ENCODE results near the gene MAN2A2.

The MAN2A2 gene

DNA sequence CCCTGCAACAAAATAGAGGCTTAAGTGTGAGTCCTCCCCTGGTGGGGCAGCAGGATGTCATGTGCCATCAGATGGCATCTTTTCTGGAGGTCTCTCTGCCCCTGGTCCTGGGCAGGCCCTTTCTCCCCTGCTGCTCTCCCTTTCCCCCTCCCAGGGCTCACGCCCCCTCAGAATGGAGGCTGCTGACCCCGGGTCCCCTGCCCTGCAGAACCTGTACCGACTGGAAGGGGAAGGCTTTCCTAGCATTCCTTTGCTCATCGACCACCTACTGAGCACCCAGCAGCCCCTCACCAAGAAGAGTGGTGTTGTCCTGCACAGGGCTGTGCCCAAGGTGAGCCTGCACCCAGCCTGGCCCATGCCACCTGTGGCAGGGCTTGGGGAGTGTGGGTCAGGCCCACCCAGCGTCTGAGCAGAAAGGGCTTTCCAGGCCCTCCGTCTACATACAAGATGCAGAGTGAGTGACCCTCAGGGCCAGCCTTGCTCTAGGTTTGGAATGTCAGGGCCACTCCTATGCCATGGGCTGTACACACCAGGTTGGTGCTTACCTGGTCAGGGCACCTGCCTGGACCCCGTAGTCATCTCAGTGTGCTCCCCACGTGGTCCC is 11.7 kb upstream of the MAN2A2 start:
- no peak for TF ChIP-seq EP300 (IDR thresholded peaks at IDR 0.05; ENCODE audit: borderline replicate concordance)
- TF ChIP-seq, protein P1, sequence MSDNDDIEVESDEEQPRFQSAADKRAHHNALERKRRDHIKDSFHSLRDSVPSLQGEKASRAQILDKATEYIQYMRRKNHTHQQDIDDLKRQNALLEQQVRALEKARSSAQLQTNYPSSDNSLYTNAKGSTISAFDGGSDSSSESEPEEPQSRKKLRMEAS (IDR thresholded peaks at IDR 0.05): no peak
- no peak for TF ChIP-seq CEBPB (IDR thresholded peaks at IDR 0.05)
- no peak for TF ChIP-seq CREB1 (IDR thresholded peaks at IDR 0.05; ENCODE audit: low read depth)
- TF ChIP-seq, protein P2, sequence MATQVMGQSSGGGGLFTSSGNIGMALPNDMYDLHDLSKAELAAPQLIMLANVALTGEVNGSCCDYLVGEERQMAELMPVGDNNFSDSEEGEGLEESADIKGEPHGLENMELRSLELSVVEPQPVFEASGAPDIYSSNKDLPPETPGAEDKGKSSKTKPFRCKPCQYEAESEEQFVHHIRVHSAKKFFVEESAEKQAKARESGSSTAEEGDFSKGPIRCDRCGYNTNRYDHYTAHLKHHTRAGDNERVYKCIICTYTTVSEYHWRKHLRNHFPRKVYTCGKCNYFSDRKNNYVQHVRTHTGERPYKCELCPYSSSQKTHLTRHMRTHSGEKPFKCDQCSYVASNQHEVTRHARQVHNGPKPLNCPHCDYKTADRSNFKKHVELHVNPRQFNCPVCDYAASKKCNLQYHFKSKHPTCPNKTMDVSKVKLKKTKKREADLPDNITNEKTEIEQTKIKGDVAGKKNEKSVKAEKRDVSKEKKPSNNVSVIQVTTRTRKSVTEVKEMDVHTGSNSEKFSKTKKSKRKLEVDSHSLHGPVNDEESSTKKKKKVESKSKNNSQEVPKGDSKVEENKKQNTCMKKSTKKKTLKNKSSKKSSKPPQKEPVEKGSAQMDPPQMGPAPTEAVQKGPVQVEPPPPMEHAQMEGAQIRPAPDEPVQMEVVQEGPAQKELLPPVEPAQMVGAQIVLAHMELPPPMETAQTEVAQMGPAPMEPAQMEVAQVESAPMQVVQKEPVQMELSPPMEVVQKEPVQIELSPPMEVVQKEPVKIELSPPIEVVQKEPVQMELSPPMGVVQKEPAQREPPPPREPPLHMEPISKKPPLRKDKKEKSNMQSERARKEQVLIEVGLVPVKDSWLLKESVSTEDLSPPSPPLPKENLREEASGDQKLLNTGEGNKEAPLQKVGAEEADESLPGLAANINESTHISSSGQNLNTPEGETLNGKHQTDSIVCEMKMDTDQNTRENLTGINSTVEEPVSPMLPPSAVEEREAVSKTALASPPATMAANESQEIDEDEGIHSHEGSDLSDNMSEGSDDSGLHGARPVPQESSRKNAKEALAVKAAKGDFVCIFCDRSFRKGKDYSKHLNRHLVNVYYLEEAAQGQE (IDR thresholded peaks at IDR 0.05; ENCODE audit: low read depth): no peak
- TF ChIP-seq, protein P3, sequence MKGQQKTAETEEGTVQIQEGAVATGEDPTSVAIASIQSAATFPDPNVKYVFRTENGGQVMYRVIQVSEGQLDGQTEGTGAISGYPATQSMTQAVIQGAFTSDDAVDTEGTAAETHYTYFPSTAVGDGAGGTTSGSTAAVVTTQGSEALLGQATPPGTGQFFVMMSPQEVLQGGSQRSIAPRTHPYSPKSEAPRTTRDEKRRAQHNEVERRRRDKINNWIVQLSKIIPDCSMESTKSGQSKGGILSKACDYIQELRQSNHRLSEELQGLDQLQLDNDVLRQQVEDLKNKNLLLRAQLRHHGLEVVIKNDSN (IDR thresholded peaks at IDR 0.05): no peak
- TF ChIP-seq YY1 (IDR thresholded peaks at IDR 0.05; ENCODE audit: low read depth): no peak
- TF ChIP-seq TAF1 (IDR thresholded peaks at IDR 0.05; ENCODE audit: low read depth): no peak
- no peak for TF ChIP-seq TEAD4 (IDR thresholded peaks at IDR 0.05)
- TF ChIP-seq RAD21 (IDR thresholded peaks at IDR 0.05; ENCODE audit: low read depth): no peak
- TF ChIP-seq NFIC (IDR thresholded peaks at IDR 0.05): no peak
- no peak for TF ChIP-seq FOXM1 (IDR thresholded peaks at IDR 0.05; ENCODE audit: borderline replicate concordance, low read depth)
- no peak for TF ChIP-seq TCF12 (IDR thresholded peaks at IDR 0.05; ENCODE audit: low read depth)
- no peak for TF ChIP-seq ZBTB7A (IDR thresholded peaks at IDR 0.05; ENCODE audit: low read depth)
- TF ChIP-seq EGR1 (IDR thresholded peaks at IDR 0.05): no peak

DNA sequence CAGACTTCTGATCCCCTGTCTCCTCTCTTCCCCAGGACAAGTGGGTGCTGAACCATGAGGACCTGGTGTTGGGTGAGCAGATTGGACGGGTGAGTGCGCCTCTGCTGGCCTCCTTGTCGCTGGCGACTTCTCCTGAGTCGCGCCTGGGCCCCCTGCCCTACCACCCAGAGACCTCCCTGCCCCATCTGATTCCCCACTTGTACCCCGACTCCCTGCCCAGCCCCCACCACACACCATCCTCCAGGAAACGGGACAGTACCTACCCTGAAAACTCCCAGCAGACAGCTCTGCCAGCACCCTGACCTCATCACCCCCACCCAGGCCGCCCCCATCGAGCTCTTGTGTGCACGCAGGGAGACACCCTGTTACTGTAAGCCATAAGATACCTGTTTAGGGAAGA is 11.1 kb upstream of the MAN2A2 start:
- TF ChIP-seq, protein P2 (IDR thresholded peaks at IDR 0.05; ENCODE audit: low read depth): no peak
- TF ChIP-seq TAF1 (IDR thresholded peaks at IDR 0.05; ENCODE audit: low read depth): no peak
- no peak for TF ChIP-seq CEBPB (IDR thresholded peaks at IDR 0.05)
- TF ChIP-seq, protein P1 (IDR thresholded peaks at IDR 0.05): no peak
- no peak for TF ChIP-seq EP300 (IDR thresholded peaks at IDR 0.05; ENCODE audit: borderline replicate concordance)
- no peak for TF ChIP-seq NFIC (IDR thresholded peaks at IDR 0.05)
- no peak for TF ChIP-seq FOXM1 (IDR thresholded peaks at IDR 0.05; ENCODE audit: borderline replicate concordance, low read depth)
- TF ChIP-seq CREB1 (IDR thresholded peaks at IDR 0.05; ENCODE audit: low read depth): no peak
- no peak for TF ChIP-seq TEAD4 (IDR thresholded peaks at IDR 0.05)
- TF ChIP-seq RAD21 (IDR thresholded peaks at IDR 0.05; ENCODE audit: low read depth): no peak
- no peak for TF ChIP-seq YY1 (IDR thresholded peaks at IDR 0.05; ENCODE audit: low read depth)
- TF ChIP-seq EGR1 (IDR thresholded peaks at IDR 0.05): no peak
- TF ChIP-seq, protein P3 (IDR thresholded peaks at IDR 0.05): no peak
- TF ChIP-seq ZBTB7A (IDR thresholded peaks at IDR 0.05; ENCODE audit: low read depth): no peak
- TF ChIP-seq TCF12 (IDR thresholded peaks at IDR 0.05; ENCODE audit: low read depth): no peak

DNA sequence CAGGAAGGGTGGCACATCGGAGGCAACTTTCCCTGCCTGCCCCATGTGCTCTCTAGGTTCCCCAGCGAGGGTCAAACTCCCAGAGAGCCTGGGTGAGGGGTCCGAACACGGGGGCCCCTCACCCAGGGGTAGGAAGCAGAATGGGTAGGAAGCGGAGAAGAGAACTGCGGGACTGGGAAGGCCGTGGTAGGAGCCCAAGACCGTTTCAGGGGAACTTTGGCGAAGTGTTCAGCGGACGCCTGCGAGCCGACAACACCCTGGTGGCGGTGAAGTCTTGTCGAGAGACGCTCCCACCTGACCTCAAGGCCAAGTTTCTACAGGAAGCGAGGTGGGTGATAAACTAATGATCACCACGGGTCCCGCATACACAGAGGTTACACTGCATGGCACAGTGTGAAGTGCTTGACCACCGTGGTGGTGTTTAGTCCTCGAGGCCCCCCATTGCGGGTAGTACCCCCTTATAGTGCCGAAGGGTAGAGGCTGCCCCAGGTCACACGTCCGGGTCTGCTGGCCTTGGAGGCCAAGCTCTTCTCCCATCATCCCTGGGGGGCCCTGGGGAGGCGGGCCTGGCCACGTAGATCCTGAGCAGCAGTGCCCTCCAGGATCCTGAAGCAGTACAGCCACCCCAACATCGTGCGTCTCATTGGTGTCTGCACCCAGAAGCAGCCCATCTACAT is 10.5 kb upstream of the MAN2A2 start:
- TF ChIP-seq FOXM1 (IDR thresholded peaks at IDR 0.05; ENCODE audit: borderline replicate concordance, low read depth): no peak
- TF ChIP-seq, protein P1 (IDR thresholded peaks at IDR 0.05): no peak
- no peak for TF ChIP-seq NFIC (IDR thresholded peaks at IDR 0.05)

DNA sequence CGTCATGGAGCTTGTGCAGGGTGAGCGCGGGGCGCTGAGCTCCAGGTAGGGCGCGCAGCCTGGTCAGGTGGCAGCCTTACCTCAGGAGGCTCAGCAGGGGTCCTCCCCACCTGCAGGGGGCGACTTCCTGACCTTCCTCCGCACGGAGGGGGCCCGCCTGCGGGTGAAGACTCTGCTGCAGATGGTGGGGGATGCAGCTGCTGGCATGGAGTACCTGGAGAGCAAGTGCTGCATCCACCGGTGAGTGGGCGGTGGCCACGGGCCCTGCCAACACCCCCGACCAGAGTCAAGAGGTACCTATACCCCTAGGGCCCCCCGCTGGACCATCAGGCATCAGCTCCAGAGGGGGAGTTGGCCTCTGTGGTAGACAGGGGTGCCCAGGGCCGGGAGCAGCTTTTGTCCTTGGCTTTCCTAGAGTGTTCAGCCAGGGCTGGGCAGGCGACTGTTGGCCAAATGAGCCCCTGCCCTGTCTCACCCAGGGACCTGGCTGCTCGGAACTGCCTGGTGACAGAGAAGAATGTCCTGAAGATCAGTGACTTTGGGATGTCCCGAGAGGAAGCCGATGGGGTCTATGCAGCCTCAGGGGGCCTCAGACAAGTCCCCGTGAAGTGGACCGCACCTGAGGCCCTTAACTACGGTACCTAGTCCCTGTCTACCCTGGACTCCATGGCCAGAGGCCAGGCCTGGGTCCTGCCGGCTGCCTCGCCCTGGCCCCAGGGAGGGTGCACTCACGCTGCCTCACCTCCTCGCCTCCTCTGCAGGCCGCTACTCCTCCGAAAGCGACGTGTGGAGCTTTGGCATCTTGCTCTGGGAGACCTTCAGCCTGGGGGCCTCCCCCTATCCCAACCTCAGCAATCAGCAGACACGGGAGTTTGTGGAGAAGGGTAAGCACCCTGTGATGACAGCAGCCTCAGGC is 9.7 kb upstream of the MAN2A2 start:
- TF ChIP-seq, protein P3 (IDR thresholded peaks at IDR 0.05): no peak
- TF ChIP-seq, protein P1 (IDR thresholded peaks at IDR 0.05): no peak
- TF ChIP-seq TCF12 (IDR thresholded peaks at IDR 0.05; ENCODE audit: low read depth): no peak
- TF ChIP-seq EP300 (IDR thresholded peaks at IDR 0.05; ENCODE audit: borderline replicate concordance): no peak
- TF ChIP-seq TEAD4 (IDR thresholded peaks at IDR 0.05): no peak
- no peak for TF ChIP-seq RAD21 (IDR thresholded peaks at IDR 0.05; ENCODE audit: low read depth)
- no peak for TF ChIP-seq ZBTB7A (IDR thresholded peaks at IDR 0.05; ENCODE audit: low read depth)
- TF ChIP-seq CREB1 (IDR thresholded peaks at IDR 0.05; ENCODE audit: low read depth): no peak
- no peak for TF ChIP-seq YY1 (IDR thresholded peaks at IDR 0.05; ENCODE audit: low read depth)
- no peak for TF ChIP-seq FOXM1 (IDR thresholded peaks at IDR 0.05; ENCODE audit: borderline replicate concordance, low read depth)
